Small intestine (tissue), 7 donors: ENCODE results near the gene ALKBH5. TPM values are rescaled to one million over a fixed set of nuclear protein-coding genes. Genes with fewer than 3 reads are reported as not detected.

Source experiments
- DNase-seq, 2 donors: peaks; one replicate each; pipeline versions ENCODE4 v3.0.0 to v3.0.0-alpha.2; 2013
- FAIRE-seq: peaks from 2 replicates; lab custom pipeline; 2012; peaks lifted over from hg19 to GRCh38; lab: Jason Lieb, UNC
- H3K27ac ChIP-seq, 3 donors: one replicate each; pipeline ENCODE4 v1.5.1; 2013; ENCODE audit warnings: low read length in 2 of 3, mild to moderate bottlenecking in 2 of 3, control low read depth in 1 of 3, inconsistent platforms in 1 of 3, low read depth in 1 of 3, moderate library complexity in 1 of 3
- H3K27me3 ChIP-seq, 3 donors: one replicate each; pipeline ENCODE4 v1.6.1; 2013; ENCODE audit warnings: low read length in 3 of 3, inconsistent platforms in 1 of 3; ENCODE audit not compliant: control insufficient read depth in 3 of 3, insufficient read depth in 3 of 3
- H3K36me3 ChIP-seq, 3 donors: one replicate each; pipeline ENCODE4 v1.6.1; 2013; ENCODE audit warnings: low read length in 3 of 3, inconsistent platforms in 1 of 3, low read depth in 1 of 3, mild to moderate bottlenecking in 1 of 3, moderate library complexity in 1 of 3; ENCODE audit not compliant: control insufficient read depth in 3 of 3, insufficient read depth in 2 of 3
- H3K4me1 ChIP-seq, 3 donors: one replicate each; pipeline ENCODE4 v1.6.1; 2013; ENCODE audit warnings: low read length in 2 of 3, inconsistent platforms in 1 of 3, low read depth in 1 of 3, mild to moderate bottlenecking in 1 of 3, moderate library complexity in 1 of 3; ENCODE audit not compliant: control insufficient read depth in 3 of 3, insufficient read depth in 2 of 3
- H3K4me3 ChIP-seq, 3 donors: one replicate each; pipeline ENCODE4 v1.5.1; 2013; ENCODE audit warnings: low read length in 3 of 3, control low read depth in 1 of 3, inconsistent platforms in 1 of 3, low read depth in 1 of 3, mild to moderate bottlenecking in 1 of 3, moderate library complexity in 1 of 3
- H3K9me3 ChIP-seq, 2 donors: one replicate each; pipeline ENCODE4 v1.6.1; 2013; ENCODE audit warnings: low read depth in 1 of 2, low read length in 1 of 2; ENCODE audit not compliant: control insufficient read depth in 2 of 2, insufficient read depth in 1 of 2
- WGBS, 3 donors: extraction: QIAGEN DNeasy Blood & Tissue Kit; methylation state at CpG; one replicate each; pipeline ENCODE4 v1.1.7; 2013; 5-methylcytosine and 5-hydroxymethylcytosine counted together
- polyA plus RNA-seq, 4 donors: library from polyadenylated mRNA; stranded (reverse) in 3 of 4; unstranded in 1 of 4; fragments of 200-250 nt in 3 of 4; fragments of 120-200 nt in 1 of 4; gene quantifications; one replicate each; pipeline versions ENCODE4 v1.2.1 to v1.2.3, GENCODE V29; 2013
- donor health status: healthy with polysubstance abuse.
- donor health status: control.
- donor health status: control.
- donor health status: Bipolar disorder and iron deficiency.
- donor health status: healthy.

The ALKBH5 gene
- polyA plus RNA-seq, 4 donors, result 36.2 to 60.1 (median 40.6) TPM

DNA sequence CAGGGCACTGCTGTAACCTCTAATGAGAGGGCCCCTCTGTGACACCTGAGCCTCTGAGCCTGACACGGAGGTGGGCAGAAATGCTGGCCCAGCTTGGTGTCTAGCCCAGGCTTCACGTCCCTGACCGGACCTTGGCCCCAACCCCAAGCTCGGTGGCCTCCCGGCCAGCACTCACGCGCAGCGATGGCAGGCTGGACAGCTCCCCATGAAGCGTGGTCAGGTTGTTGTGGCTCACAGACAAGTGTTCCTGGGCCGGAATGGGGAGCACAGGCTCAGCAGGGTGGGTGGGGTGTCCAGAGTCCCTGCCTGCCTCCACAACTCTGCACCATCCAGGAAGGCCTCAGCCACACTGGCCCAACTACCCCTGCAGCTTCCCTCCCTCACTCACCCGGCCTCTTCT is 72.7 kb downstream of the ALKBH5 start:
- Histone ChIP-seq H3K36me3 (peaks cover 15 to 61% (median 19%) of the 10 kb centered on the region in 3 donors), H3K27ac (no peak overlapping the region), H3K4me3 (no peak overlapping the region), H3K27me3 (no peaks in the 10 kb centered on the region), H3K9me3 (no peaks in the 10 kb centered on the region), H3K4me1 (peaks cover 3 to 24% (median 10%) of the 10 kb centered on the region in 3 donors)
- 84 to 94% (median 89%) methylated on average over 11 of the region's 11 CpGs for WGBS, 3 donors
- DNase-seq, result no peak
- no peak for FAIRE-seq

GRCh38 chr17:18256776-18257175 is 73.1 kb downstream of the ALKBH5 start:
- Histone ChIP-seq H3K4me1 (peaks cover 7 to 28% (median 14%) of the 10 kb centered on the region in 3 donors), H3K27me3 (no peaks in the 10 kb centered on the region), H3K4me3 (peak overlapping the region in 2 of 3 donors; percentile 94 to 96), H3K9me3 (no peaks in the 10 kb centered on the region), H3K27ac (peak overlapping the region in 1 of 3 donors; percentile 95), H3K36me3 (peaks cover 15 to 57% (median 17%) of the 10 kb centered on the region in 3 donors)
- no peak for FAIRE-seq
- DNase-seq, result no peak
- WGBS, 3 donors, result 78 to 86% (median 85%) methylated on average over 7 of the region's 7 CpGs

- Histone ChIP-seq H3K36me3 (peaks cover 14 to 55% (median 15%) of the 10 kb centered on the region in 3 donors), H3K27me3 (no peaks in the 10 kb centered on the region), H3K4me3 (peak overlapping the region; percentile 88 to 96 (median 94)), H3K4me1 (peaks cover 7 to 35% (median 15%) of the 10 kb centered on the region in 3 donors), H3K27ac (peak overlapping the region; percentile 90 to 99 (median 95)), H3K9me3 (no peaks in the 10 kb centered on the region)
- 13 to 22% (median 18%) methylated on average over 15 to 18 of the region's 18 CpGs for WGBS, 3 donors
- DNase-seq, result peak; percentile 24 to 74
- FAIRE-seq, result no peak
These were observed 73.8 kb downstream of the ALKBH5 start for GRCh38 chr17:18257268-18257981.

- DNase-seq (peak; percentile 65 to 76), FAIRE-seq (no peak)
- peaks cover 7 to 35% (median 15%) of the 10 kb centered on the region in 3 donors for H3K4me1 ChIP-seq
These were observed 74.3 kb downstream of the ALKBH5 start for GRCh38 chr17:18257982-18258355.

GRCh38 chr17:18258356-18259038 is 74.9 kb downstream of the ALKBH5 start, which contains the start of gene FLII:
TSS of gene FLII (minus strand) at chr17:18258738. CDS start at chr17:18258690, 48 bp downstream.
- Histone ChIP-seq H3K4me3 (peak within 1 kb of the TSS; percentile 88 to 96 (median 94)), H3K36me3 (peaks cover 10 to 55% (median 16%) of the 10 kb centered on the region in 3 donors), H3K27me3 (no peaks in the 10 kb centered on the region), H3K9me3 (no peaks in the 10 kb centered on the region), H3K27ac (peak within 1 kb of the TSS; percentile 90 to 99 (median 95)), H3K4me1 (peaks cover 7 to 35% (median 15%) of the 10 kb centered on the region in 3 donors)
- DNase-seq, result peak; percentile 72 to 84
- FAIRE-seq, result no peak
- 0 to 1% (median 1%) methylated on average over 38 to 71 of the region's 71 CpGs for WGBS, 3 donors

More at GRCh38 chr17:18257982-18258355, 74.3 kb downstream of the ALKBH5 start:
- peak overlapping the region; percentile 88 to 96 (median 94) for H3K4me3 ChIP-seq
- H3K27ac ChIP-seq, result peak overlapping the region; percentile 90 to 99 (median 95)
- H3K27me3 ChIP-seq, result no peaks in the 10 kb centered on the region
- 0% methylated on average over 9 to 16 of the region's 16 CpGs for WGBS, 3 donors
- H3K9me3 ChIP-seq, result no peaks in the 10 kb centered on the region
- peaks cover 14 to 55% (median 15%) of the 10 kb centered on the region in 3 donors for H3K36me3 ChIP-seq

Other genes with a start within 250 kb of the ALKBH5 start
- 10 to 100 TPM; 14.3 to 26.6 (median 24.7) TPM for gene TOM1L2, start 211.4 kb upstream of the ALKBH5 start, polyA plus RNA-seq
- gene DRC3, start 211.0 kb upstream of the ALKBH5 start, polyA plus RNA-seq, result 1 to 10 TPM in 1 of 4 donors, under 1 TPM in 2, not detected in 1; 0.54 to 4.1 (median 0.85) TPM
- 10 to 100 TPM; 20.5 to 26.4 (median 22.0) TPM for gene ATPAF2, start 144.7 kb upstream of the ALKBH5 start, polyA plus RNA-seq
- 1 to 10 TPM; 2.5 to 9.7 (median 4.1) TPM for gene GID4, start 144.4 kb upstream of the ALKBH5 start, polyA plus RNA-seq
- gene DRG2, start 95.9 kb upstream of the ALKBH5 start, polyA plus RNA-seq, result 10 to 100 TPM; 34.8 to 48.6 (median 41.3) TPM
- 1 to 10 TPM in 2 of 4 donors, under 1 TPM in 2; 0.22 to 2.7 (median 1.6) TPM for gene MYO15A, start 75.1 kb upstream of the ALKBH5 start, polyA plus RNA-seq
- 10 to 100 TPM in 1 of 4 donors, 1 to 10 TPM in 3; 2.5 to 15.6 (median 6.2) TPM for gene LLGL1, start 41.8 kb downstream of the ALKBH5 start, polyA plus RNA-seq
- 100 to 1,000 TPM; 152 to 360 (median 210) TPM for gene FLII, start 74.9 kb downstream of the ALKBH5 start, polyA plus RNA-seq
- gene MIEF2, start 76.8 kb downstream of the ALKBH5 start, polyA plus RNA-seq, result 10 to 100 TPM in 1 of 4 donors, 1 to 10 TPM in 3; 4.9 to 13.4 (median 7.0) TPM
- gene TOP3A, start 131.2 kb downstream of the ALKBH5 start, polyA plus RNA-seq, result 10 to 100 TPM in 3 of 4 donors, 1 to 10 TPM in 1; 8.1 to 23.8 (median 15.5) TPM
- gene SMCR8, start 131.5 kb downstream of the ALKBH5 start, polyA plus RNA-seq, result 10 to 100 TPM in 1 of 4 donors, 1 to 10 TPM in 3; 3.4 to 20.4 (median 6.6) TPM
- 100 to 1,000 TPM in 1 of 4 donors, 10 to 100 TPM in 3; 19.2 to 202 (median 75.4) TPM for gene SHMT1, start 179.7 kb downstream of the ALKBH5 start, polyA plus RNA-seq
- gene EVPLL, start 193.9 kb downstream of the ALKBH5 start, polyA plus RNA-seq, result under 1 TPM in 2 of 4 donors, not detected in 2; 0.54 to 0.67 TPM